ENCODE data around the gene ZNHIT6. TPM values are rescaled to one million over a fixed set of nuclear protein-coding genes. Genes with fewer than 3 reads are reported as not detected.

ZNHIT6 gene
- polyA plus RNA-seq, 1 donor, result 17.5 TPM

Other genes starting within 250 kb of the ZNHIT6 start
- gene DDAH1, start 243.3 kb downstream of the ZNHIT6 start, polyA plus RNA-seq (ENCODE audit: insufficient read length), result 50.0 TPM
- gene CCN1, start 127.7 kb downstream of the ZNHIT6 start, polyA plus RNA-seq (ENCODE audit: insufficient read length), result 71.7 TPM

All from hindlimb muscle (tissue), 1 donor.